ENCODE measurements around the gene CCND1. TPM values are rescaled to one million over a fixed set of nuclear protein-coding genes. Genes with fewer than 3 reads are reported as not detected.

Gene CCND1
- total RNA-seq, 1 donor from 2014 or later, result 0.20 TPM

DNA sequence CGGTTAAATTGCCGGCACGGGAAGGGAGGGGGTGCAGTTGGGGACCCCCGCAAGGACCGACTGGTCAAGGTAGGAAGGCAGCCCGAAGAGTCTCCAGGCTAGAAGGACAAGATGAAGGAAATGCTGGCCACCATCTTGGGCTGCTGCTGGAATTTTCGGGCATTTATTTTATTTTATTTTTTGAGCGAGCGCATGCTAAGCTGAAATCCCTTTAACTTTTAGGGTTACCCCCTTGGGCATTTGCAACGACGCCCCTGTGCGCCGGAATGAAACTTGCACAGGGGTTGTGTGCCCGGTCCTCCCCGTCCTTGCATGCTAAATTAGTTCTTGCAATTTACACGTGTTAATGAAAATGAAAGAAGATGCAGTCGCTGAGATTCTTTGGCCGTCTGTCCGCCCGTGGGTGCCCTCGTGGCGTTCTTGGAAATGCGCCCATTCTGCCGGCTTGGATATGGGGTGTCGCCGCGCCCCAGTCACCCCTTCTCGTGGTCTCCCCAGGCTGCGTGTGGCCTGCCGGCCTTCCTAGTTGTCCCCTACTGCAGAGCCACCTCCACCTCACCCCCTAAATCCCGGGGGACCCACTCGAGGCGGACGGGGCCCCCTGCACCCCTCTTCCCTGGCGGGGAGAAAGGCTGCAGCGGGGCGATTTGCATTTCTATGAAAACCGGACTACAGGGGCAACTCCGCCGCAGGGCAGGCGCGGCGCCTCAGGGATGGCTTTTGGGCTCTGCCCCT, 529 bp upstream of the CCND1 start:
- intact Hi-C loops (cut with micrococcal nuclease), result loop anchor here (2.0 to 5.0 kb wide), 2 partner anchors 62 to 178 kb away; partner anchors contain the start of genes FGF19 and FGF3

DNA sequence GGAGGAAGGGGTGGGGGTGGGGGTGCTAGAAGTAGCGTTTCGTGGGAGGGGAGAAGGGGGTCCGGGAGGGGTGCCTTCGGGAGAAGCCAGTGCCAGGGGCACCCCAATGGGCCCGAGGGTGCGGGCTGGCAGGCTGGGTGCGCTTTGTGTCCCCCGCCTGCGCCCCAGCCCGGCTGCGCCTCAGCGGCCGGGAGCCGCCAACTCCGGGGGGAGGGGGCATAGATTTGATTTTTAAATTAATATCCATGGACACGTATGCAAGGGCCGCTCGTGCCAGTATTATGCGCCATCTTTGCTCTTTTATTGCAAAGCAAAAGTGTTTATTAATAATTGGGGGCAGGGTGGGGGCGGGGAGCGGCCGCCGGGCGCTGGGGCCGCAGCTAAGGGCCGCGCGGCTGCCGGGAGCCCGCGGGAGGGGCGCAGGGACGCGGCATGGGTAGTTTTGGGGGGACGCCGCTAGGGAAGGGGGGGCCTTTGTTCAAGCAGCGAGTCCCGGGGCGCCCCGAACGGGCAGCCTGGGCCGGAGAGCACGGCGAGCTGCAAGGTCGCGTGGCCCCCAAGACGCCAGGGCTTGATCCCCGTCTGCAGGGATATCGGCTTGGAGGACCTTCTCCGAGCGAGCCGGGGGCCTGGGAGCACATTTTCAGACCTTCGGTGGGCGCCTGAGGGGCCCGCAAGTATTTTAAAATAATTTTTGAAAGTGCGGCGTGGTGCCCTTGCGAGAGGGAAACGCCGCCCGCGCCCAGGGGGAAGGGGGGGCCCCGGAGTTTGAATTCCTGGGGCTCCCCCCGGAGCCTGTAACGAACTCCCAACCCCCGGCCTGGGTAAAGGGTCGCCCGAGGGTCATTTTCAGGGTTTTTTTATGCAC, 959 bp downstream of the CCND1 start:
- intact Hi-C loops (cut with micrococcal nuclease), result loop anchor here (2.0 to 5.0 kb wide), 4 partner anchors 33 to 799 kb away; partner anchors contain the start of genes FGF19, FGF3 and LTO1

DNA sequence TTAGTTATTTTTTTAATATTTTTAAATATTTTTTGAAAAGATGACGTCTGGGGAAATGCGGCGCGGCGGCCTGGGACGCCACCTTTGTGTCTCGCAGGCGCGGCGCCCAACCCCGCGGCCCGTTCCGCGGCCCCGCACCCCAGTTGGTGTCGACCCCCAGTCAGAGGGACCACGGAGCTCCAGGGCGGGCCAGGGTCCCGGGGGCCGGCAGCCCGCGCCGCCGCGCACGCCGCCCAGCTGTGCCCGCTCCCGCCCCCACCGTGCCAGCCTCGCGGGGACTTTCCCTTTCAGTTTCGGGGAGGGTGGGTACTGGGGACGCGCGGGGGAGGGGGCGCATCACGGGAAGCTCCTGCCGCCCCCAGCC, 1.6 kb downstream of the CCND1 start:
- intact Hi-C loops (cut with micrococcal nuclease), result loop anchor here (2.0 to 5.0 kb wide), 3 partner anchors 32 to 800 kb away; partner anchors contain the start of genes FGF19 and LTO1

DNA sequence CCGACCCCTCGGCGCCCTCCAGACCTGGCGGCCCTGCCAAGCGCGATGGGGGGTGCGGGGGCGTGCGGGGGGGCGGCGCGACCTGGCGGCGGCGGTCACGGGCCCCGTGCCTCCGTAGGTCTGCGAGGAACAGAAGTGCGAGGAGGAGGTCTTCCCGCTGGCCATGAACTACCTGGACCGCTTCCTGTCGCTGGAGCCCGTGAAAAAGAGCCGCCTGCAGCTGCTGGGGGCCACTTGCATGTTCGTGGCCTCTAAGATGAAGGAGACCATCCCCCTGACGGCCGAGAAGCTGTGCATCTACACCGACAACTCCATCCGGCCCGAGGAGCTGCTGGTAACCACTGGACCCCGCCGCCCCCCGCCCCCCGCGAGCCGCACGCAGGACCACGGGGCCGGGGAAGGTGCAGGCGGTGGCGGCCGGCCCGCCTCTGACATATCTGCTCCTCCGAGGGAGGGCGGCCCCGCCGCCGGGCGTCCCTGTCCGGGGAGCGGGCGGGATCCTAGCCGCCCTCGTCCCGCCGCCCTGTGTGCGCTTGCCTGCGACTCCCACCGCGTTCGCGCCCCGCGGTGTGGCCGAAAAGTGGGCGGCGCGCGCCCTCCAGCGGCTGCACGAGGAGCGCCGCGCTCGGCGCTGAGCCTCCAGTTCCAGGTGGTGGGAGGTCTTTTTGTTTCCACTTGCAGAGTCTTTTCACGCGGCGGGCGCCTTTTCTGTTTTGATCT, 2.1 kb downstream of the CCND1 start:
- intact Hi-C loops (cut with micrococcal nuclease), result loop anchor here (1.0 to 5.0 kb wide), 6 partner anchors 32 to 800 kb away; partner anchors contain the start of genes FGF19 and LTO1

DNA sequence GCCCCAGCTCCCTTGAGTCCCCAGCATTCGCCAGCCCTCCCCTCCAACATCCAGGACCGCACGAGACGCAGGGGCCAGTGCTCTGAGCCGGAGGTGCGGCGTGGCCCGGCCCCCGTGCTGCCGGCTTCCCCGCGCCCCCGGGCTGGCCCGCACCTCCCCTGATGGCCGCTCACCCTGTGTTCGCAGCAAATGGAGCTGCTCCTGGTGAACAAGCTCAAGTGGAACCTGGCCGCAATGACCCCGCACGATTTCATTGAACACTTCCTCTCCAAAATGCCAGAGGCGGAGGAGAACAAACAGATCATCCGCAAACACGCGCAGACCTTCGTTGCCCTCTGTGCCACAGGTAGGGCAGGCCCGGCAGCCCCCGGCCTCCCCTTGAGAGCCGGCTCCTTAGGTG, 2.7 kb downstream of the CCND1 start:
- intact Hi-C loops (cut with micrococcal nuclease), result loop anchor here (1.0 to 5.0 kb wide), 6 partner anchors 31 to 801 kb away; partner anchors contain the start of genes FGF19 and LTO1

DNA sequence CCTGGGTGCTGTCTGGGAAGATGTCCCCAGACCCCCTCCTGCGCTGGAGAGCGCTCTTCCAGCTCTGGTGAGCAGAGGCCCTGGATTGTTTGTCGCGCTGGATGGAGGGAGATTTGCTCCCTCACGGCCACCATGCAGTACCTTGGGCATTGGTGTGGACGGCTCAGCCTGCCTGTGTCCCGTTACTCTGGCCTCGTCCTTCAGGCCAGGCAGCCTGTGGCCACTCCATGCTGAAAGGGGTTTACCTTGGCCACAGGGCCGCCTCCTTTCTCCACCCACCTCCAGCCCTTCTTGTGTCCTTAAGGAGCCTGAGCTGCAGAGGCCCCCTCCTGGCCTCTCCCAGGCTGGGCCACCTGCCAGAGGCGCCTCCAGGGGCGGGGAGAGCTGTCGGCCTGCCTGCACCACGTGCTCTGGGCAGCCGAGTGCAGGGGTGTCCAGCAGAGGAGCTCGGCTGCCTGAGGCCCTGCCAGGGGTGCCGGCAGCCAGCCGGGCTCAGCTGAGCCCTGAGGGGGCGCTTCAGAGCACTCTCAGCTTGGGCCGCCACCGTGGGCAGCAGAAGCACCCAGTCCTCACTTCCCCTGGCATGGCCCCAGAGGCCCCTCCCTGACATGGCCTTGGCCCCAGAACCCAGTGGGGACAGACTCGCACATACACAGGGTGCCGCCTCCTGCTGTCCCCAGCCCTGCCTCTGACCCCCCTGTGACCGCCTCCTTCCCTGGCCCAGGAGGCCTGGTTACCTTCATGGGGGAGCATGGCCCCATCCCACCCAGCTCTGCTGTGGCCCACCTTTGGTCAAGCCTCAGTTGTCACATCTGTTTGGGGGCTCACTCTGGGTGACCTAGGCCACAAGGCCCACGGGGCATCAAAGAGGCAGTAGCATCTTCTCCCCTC, 3.4 kb downstream of the CCND1 start:
- intact Hi-C loops (cut with micrococcal nuclease), result loop anchor here (5.0 kb wide), 1 partner anchor 58 kb away; the partner anchor contains the start of gene FGF19

DNA sequence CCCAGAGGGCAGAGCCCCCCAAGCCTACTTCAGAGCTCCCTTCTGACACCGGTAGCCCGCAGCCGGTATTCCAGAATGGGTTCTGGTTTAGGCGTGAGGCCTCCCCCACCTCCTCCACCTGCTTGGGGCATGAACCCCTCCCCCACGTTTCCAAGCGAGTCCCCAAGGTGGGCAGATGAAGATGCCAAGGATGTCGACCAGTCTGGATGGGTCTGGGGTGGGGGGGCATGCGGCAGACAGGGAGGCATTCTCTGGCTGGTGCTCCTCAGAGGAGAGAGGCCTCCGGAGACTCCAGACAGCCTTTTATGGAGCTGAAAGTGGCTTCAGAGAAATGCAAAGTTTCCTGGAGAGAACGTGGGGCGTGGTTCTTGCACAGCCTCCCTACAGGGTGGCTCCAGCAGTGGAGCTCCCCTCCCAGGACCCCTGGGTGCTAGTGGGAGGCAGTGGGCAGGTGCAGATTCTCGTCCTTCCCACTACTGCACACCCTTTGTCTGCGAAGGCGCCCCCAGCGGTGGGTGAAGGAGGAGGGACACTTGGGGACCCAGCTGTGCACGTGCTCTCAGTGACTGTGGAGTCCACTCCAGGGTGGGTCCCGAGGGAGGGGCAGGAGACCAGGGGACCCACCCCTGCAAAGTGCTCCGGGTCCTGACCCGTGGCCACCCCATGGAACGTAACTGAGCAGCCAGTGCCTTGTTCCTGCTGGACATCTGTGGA, 4.2 kb downstream of the CCND1 start:
- intact Hi-C loops (cut with micrococcal nuclease), result loop anchor here (5.0 kb wide), 1 partner anchor 57 kb away; the partner anchor contains the start of gene FGF19

DNA sequence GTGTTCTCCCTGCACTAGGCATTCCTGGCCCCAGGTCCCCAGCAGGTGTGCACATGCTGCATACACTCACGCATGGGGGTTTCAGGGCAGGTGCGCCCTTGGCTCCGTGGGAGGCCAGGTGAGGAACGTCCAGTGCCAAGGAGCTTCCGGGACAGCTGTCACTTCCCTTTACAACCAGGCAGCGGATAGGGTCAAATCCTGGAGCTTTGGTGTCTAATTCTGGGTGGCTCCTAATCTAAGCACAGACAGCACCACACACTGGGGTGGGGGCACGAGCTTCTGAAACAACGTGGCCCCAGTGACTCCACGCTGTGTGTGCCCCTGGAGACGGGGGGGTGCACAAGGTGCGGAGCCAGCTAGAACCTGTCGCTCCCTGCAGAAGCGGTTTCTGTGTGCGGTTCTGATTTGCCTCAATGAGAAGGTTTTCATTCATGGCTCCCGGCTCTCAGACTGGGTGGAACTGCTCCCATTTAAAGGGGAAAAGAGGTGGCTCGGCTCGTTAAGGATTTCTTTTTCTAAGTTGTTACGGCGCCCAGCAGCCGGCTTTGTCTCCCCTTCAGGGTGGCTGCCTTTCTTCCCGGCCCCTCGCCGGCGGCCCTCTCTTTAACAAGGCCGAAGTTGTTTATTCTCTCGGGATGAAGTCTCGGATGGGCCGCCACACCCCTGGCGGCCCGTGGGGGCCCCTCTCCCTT, 5.0 kb downstream of the CCND1 start:
- intact Hi-C loops (cut with micrococcal nuclease), result no loop called here

DNA sequence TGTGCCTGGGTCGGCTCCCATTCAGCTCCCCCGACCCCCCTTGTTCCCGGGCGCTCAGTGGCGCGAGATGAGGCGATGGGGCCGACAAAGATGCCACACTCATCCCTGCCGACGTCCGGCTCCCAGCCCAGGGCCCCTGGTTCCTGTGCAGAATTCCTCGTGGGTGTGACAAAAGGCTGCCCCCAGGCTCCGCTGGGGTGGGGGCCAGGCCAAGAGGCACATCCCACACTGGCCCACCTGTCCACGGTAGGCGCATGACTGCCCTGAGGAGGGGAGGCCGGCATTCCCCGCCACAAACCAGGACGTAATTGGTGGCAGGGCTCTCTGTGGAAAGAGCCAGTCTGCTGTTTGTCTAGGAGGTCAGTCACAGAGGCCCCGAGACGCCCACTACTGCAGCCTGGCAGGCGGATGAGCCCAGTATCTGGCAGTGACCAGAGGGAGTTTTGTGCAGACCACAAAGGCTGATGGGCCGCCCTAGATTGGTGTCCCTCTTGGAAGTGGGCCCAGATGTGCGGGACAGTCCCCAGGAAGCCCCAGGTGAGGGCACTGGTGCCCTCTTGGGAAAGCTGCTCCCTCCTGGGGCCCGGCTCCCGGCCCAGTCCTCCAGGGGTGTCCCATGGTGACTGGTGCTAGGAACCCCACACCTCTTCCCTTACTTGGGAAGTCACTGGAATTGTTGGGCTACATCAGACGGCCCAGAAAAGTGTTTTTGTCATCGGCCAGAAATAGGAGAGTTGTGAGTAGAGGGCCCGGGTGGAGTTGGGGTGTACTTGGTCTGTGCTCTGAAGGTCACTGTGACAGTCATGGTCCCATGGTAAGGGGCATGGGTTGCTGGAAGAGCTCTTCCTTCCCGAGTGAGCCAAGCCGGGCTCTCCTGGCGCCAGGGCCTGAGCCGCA, 5.8 kb downstream of the CCND1 start:
- intact Hi-C loops (cut with micrococcal nuclease), result no loop called here

DNA sequence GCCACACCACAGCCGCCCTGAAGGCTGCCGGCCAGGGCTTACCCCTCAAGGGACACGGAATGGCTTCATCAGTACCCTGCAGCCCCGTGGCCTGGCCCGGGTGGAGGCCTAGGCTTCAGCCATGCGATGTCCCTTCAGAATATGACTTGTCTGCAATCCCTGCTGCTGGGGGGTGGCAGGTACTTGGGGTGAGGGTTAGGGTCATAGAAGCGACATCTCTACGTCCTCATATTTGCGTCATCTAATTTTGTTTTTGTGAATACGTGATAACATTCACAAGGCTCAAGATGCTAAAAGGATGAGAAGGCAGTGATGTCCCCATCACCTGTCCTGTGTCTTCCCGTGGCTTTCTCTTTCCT, 6.4 kb downstream of the CCND1 start:
- intact Hi-C loops (cut with micrococcal nuclease), result no loop called here

DNA sequence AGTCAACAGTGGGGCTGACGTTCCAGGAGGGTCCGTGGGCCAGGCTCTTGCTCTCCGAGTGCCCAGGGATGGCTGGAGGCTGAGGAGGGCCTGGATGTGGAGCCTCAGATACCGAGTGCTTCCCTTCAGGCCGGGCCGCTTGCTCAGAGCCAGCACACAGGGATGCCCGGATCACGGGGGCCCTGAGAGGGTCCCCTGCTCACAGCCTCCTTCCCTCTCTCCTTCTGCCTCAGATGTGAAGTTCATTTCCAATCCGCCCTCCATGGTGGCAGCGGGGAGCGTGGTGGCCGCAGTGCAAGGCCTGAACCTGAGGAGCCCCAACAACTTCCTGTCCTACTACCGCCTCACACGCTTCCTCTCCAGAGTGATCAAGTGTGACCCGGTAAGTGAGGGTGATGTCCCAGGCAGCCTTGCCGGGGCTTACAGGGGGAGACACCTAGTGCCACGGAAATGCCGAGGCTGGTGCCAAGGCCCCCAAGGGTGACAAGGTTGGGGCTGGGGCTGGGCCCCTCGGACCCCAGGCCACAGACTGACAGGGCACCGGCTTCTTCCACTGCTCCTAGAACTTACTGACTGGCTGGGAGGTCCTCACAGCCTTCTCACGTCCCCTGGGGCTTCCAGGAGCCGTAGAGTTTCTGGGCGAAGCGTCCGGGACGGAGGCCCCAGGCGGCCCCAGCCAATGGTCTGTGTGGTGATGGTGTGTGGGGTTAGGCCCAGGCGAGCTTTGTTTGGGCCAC, 7.0 kb downstream of the CCND1 start:
- intact Hi-C loops (cut with micrococcal nuclease), result no loop called here

DNA sequence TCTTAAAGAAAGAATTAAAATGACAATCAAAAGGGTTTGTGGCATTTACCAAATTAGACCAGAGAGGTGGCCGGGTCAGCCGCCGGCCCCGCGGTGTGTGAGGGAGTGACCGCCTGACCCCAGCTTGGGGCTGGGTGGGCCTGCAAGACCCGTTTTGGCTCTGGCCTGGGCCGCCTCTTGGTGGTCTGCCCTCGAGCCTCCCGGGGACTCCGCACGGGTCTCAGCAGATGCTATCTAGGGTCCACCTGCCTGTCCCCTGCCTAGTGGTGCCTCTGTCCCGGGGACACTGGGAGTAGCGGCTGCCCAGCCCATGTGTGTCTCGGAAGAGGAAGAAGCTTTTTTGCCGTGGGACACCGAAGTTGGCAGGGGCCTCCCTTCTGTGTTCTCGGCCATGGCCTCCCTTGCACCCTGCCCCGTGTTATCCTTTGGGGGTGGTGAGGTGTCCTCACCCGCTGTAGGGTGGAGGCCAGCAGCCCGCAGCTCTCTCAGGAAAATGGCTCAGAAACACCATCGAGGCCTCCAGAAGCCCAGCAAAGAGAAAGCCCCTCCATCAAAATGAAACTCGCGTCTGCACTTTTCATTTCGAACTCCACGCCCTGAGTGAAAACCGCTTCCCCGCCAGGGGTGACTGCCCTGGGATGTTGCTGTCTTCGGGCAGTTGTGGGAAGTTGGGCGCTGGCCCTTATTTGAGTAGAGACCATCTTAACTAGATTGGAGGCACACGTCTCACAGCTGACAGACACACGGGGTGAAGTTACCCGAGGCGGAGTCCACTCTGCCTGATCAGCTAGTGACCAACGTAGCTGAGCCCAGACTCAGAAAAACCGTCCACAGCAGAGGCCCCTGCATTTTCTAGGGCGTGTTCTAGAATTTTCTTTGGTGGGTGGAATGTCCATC, 8.0 kb downstream of the CCND1 start:
- intact Hi-C loops (cut with micrococcal nuclease), result no loop called here

DNA sequence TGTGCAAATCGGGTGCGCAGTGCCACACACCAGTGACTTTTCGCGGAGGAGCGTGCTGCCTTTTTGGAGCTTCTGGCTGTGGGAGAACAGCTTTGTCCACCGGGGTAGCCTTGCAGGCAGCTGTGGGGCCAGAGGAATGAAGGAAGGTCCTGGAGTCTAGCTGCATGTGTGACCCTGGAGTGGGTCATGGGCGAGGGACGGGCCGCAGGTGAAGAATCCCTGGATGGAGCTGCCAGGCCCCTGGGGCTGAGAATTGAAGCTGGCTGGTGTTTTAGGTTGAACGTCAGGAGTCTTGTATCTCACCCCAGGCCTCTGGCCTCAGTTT, 8.6 kb downstream of the CCND1 start:
- intact Hi-C loops (cut with micrococcal nuclease), result no loop called here

DNA sequence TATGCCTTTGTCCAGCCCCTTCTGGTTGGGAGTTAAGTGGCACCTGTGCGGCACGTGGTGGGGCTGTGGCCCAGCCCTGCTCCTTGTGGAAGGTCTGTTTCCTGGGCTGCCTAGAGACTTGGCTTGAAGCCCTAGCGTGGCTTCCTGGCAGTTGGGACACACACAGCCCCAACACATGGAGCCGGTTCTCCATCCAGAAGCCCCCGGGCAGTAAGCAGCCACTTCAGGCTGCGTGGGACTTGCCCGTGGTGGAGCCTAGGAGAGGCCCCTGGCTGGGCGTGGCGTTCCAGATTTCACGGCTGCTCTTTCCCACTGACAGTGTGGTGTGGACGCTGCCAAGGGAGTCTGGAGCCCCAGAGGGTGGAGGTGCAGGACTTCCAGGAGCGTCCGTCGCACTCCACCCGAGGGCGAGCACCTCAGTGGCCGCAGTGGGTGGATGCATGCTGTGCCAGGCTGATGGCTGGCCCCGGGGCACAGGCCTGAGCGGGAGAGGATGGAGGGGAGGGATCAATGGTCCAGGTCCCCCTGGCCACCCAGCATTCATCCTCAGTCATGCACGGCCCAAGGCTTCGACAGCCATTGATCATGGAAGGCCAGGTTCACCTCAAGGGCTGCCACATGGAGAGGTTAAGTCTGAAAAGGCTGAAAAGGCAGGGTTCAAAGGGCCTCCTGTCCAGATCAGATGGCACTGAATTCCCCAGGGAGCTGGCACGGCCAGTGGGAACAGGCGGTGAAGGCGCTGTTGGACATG, 9.3 kb downstream of the CCND1 start:
- intact Hi-C loops (cut with micrococcal nuclease), result no loop called here

DNA sequence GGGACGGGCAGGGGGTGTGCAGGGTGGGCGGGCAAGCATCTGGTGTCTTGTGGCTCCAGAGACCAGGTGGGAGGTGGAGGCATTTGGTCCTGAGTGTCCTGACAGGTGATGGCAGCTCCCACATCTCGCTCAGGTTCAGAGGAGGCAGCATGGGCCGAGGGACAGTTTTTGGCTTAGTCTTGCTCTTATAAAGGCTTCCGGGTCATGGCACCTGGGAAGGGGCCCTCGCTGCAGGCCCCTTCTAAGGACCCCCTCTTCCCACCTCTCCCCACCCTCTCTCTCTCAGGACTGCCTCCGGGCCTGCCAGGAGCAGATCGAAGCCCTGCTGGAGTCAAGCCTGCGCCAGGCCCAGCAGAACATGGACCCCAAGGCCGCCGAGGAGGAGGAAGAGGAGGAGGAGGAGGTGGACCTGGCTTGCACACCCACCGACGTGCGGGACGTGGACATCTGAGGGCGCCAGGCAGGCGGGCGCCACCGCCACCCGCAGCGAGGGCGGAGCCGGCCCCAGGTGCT, 9.9 kb downstream of the CCND1 start:
- intact Hi-C loops (cut with micrococcal nuclease), result no loop called here

Data from T-helper 1 cell treated with Interleukin-12 subunit alpha and Interleukin-12 subunit beta and Interleukin-4 antibody, amounts not matched to agents 30 ng/mL and 1 ng/mL, for 36 hours (primary cell).